LNCaP clone FGC (cell line): ENCODE data around the gene TAGLN.

Experiments used
- DNase-seq: peaks from one replicate; pipeline ENCODE4 v3.0.0-alpha.2; 2011; ENCODE audit warnings: low read depth
- H3K4me3 ChIP-seq: 2 replicates; pipeline ENCODE4 v1.5.1; 2011; ENCODE audit warnings: mild to moderate bottlenecking, low read depth, low read length, control low read depth
- CTCF ChIP-seq: IDR thresholded peaks from 2 replicates; pipeline ENCODE4 v1.5.1; 2012; ENCODE audit warnings: mild to moderate bottlenecking; ENCODE audit not compliant: control insufficient read depth, insufficient read depth; ENCODE audit errors: extremely low read depth

Gene TAGLN

GRCh38 chr11:117189941-117190544 is 9.1 kb upstream of the TAGLN start:
- H3K4me3 ChIP-seq = no peak overlapping the region
- TF ChIP-seq CTCF = no peak
- no peak for DNase-seq

GRCh38 chr11:117191680-117192400 is 7.3 kb upstream of the TAGLN start:
- no peak for DNase-seq
- TF ChIP-seq CTCF = no peak
- no peak overlapping the region for H3K4me3 ChIP-seq

- no peak overlapping the region for H3K4me3 ChIP-seq
- DNase-seq = no peak
- TF ChIP-seq CTCF = no peak
Observed at GRCh38 chr11:117192401-117192875, 6.7 kb upstream of the TAGLN start.

GRCh38 chr11:117193130-117194020 is 5.8 kb upstream of the TAGLN start:
- no peak for DNase-seq
- H3K4me3 ChIP-seq = no peak overlapping the region
- no peak for TF ChIP-seq CTCF

GRCh38 chr11:117194267-117194666 is 4.9 kb upstream of the TAGLN start:
- DNase-seq = no peak
- no peak overlapping the region for H3K4me3 ChIP-seq
- no peak for TF ChIP-seq CTCF

- no peak for DNase-seq
- no peak for TF ChIP-seq CTCF
- H3K4me3 ChIP-seq = no peak overlapping the region
Observed at GRCh38 chr11:117195258-117195657, 3.9 kb upstream of the TAGLN start.
